SK-N-SH treated with all-trans-retinoic acid at 6 μM for 48 hours (cell line): ENCODE measurements around the gene AKT3.

Experiments used
- ATAC-seq: fragments of 200-7000 bp; cut with Tn5 transposase; 3 replicates; pipeline ENCODE4 v1.9.1; 2020; ENCODE audit warnings: mild to moderate bottlenecking, moderate library complexity
- ARNTL ChIP-seq: fragments of 450-650 bp; formaldehyde crosslinking; IDR thresholded peaks from 2 replicates; pipeline ENCODE4 v1.5.0; 2020; ENCODE audit warnings: low read depth, mild to moderate bottlenecking, moderate library complexity, borderline replicate concordance
- BACH2 ChIP-seq: fragments of 250-450 bp; sonication (Bioruptor Pico); IDR thresholded peaks from 2 replicates; pipeline ENCODE4 v1.9.0; 2021; ENCODE audit warnings: mild to moderate bottlenecking, borderline replicate concordance
- ESRRG ChIP-seq: fragments of 250-450 bp; sonication (Bioruptor Pico); IDR thresholded peaks from 2 replicates; pipeline ENCODE4 v1.6.1; 2021; ENCODE audit warnings: mild to moderate bottlenecking
- GLIS3 ChIP-seq: fragments of 250-450 bp; sonication (Bioruptor Pico); IDR thresholded peaks from 2 replicates; pipeline ENCODE4 v1.5.0; 2020; ENCODE audit warnings: mild to moderate bottlenecking, moderate library complexity
- ISL1 ChIP-seq: fragments of 250-450 bp; sonication (Bioruptor Pico); IDR thresholded peaks from 2 replicates; pipeline ENCODE4 v2.1.2; 2022; ENCODE audit warnings: mild to moderate bottlenecking, moderate library complexity
- OSR1 ChIP-seq: fragments of 250-450 bp; sonication (Bioruptor Pico); IDR thresholded peaks from 2 replicates; pipeline ENCODE4 v1.8.0; 2022; ENCODE audit warnings: moderate library complexity, mild to moderate bottlenecking, inconsistent platforms
- POU6F1 ChIP-seq: fragments of 250-450 bp; sonication (Bioruptor Pico); IDR thresholded peaks from 2 replicates; pipeline ENCODE4 v1.8.0; 2021; ENCODE audit warnings: low read depth, mild to moderate bottlenecking, moderate library complexity, borderline replicate concordance
- PPARA ChIP-seq: fragments of 250-450 bp; sonication (Bioruptor Pico); IDR thresholded peaks from 2 replicates; pipeline ENCODE4 v1.5.0; 2020; ENCODE audit warnings: mild to moderate bottlenecking, borderline replicate concordance
- RARB ChIP-seq: fragments of 250-450 bp; sonication (Bioruptor Pico); IDR thresholded peaks from 2 replicates; pipeline ENCODE4 v1.8.0; 2021; ENCODE audit warnings: mild to moderate bottlenecking, moderate library complexity
- SNAI2 ChIP-seq: fragments of 250-450 bp; sonication (Bioruptor Pico); IDR thresholded peaks from 2 replicates; pipeline ENCODE4 v1.5.0; 2020; ENCODE audit warnings: mild to moderate bottlenecking, moderate library complexity
- TCF4 ChIP-seq: fragments of 250-450 bp; sonication (Bioruptor Pico); IDR thresholded peaks from 2 replicates; pipeline ENCODE4 v1.8.0; 2021; ENCODE audit warnings: mild to moderate bottlenecking, moderate library complexity, borderline replicate concordance
- TOX ChIP-seq: fragments of 250-450 bp; sonication (Bioruptor Pico); IDR thresholded peaks from 2 replicates; pipeline ENCODE4 v1.8.0; 2021; ENCODE audit warnings: mild to moderate bottlenecking, moderate library complexity, borderline replicate concordance
- ZC3H10 ChIP-seq: fragments of 250-450 bp; sonication (Bioruptor Pico); IDR thresholded peaks from 2 replicates; pipeline ENCODE4 v1.5.1; 2021; ENCODE audit warnings: mild to moderate bottlenecking, moderate library complexity
- ZFP3 ChIP-seq: fragments of 250-450 bp; sonication (Bioruptor Pico); IDR thresholded peaks from 2 replicates; pipeline ENCODE4 v1.5.0; 2020; ENCODE audit warnings: mild to moderate bottlenecking, moderate library complexity
- ZFP30 ChIP-seq: fragments of 450-650 bp; formaldehyde crosslinking; IDR thresholded peaks from 2 replicates; pipeline ENCODE4 v1.5.0; 2022; ENCODE audit warnings: mild to moderate bottlenecking, moderate library complexity
- ZNF565 ChIP-seq: fragments of 450-650 bp; formaldehyde crosslinking; conservative IDR thresholded peaks from 2 replicates; pipeline ENCODE4 v1.5.0; 2020; ENCODE audit warnings: low read depth, mild to moderate bottlenecking, moderate library complexity
- ZNF70 ChIP-seq: fragments of 450-650 bp; formaldehyde crosslinking; IDR thresholded peaks from 2 replicates; pipeline ENCODE4 v1.5.0; 2020; ENCODE audit warnings: mild to moderate bottlenecking, moderate library complexity
- ZNF8 ChIP-seq: fragments of 450-650 bp; formaldehyde crosslinking; IDR thresholded peaks from 2 replicates; pipeline ENCODE4 v1.5.0; 2020; ENCODE audit warnings: mild to moderate bottlenecking, moderate library complexity
- TF ChIP-seq, protein P1 (sequence below): fragments of 250-450 bp; sonication (Bioruptor Pico); IDR thresholded peaks from 2 replicates; pipeline ENCODE4 v1.8.0; 2020; ENCODE audit warnings: mild to moderate bottlenecking, moderate library complexity, borderline replicate concordance
- TF ChIP-seq, protein P2 (sequence below): fragments of 250-450 bp; sonication (Bioruptor Pico); IDR thresholded peaks from 2 replicates; pipeline ENCODE4 v1.5.1; 2021; ENCODE audit warnings: mild to moderate bottlenecking, moderate library complexity
- TF ChIP-seq, protein P3 (sequence below): fragments of 250-450 bp; sonication (Bioruptor Pico); IDR thresholded peaks from 2 replicates; pipeline ENCODE4 v1.5.1; 2020; ENCODE audit warnings: low read depth, mild to moderate bottlenecking, moderate library complexity
- TF ChIP-seq, protein P4 (sequence below): fragments of 250-450 bp; sonication (Bioruptor Pico); IDR thresholded peaks from 2 replicates; pipeline ENCODE4 v1.5.0; 2020; ENCODE audit warnings: mild to moderate bottlenecking, moderate library complexity

Gene AKT3

DNA sequence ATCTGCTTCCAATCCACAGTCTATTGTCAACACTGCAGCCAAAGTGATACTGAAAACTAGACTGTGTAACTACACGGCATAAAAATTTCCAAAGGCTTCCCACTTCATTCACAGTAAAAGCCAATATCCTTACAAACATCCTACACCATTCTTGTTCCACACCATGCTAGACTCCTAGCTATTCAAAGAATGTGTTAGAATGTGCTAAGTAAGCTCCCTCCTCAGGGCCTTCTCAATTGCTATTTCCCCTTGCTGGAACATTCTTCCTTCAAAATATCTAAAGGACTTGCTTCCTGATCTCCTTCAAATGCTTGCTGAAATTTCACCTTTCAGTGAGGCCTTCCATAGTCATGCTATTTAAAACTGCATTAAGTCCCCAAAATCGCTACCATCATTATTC lies 228.1 kb downstream of the AKT3 start:
- TF ChIP-seq OSR1 (CRISPR knock-in tag) (no peak), TOX (CRISPR knock-in tag) (no peak), POU6F1 (CRISPR knock-in tag) (no peak), GLIS3 (CRISPR knock-in tag) (no peak)
- no peak for ATAC-seq

GRCh38 chr1:243620096-243620495 lies 229.9 kb downstream of the AKT3 start:
- no peak for TF ChIP-seq RARB
- TF ChIP-seq ZNF8 (CRISPR knock-in tag), result no peak
- TF ChIP-seq POU6F1 (CRISPR knock-in tag), result no peak
- TF ChIP-seq PPARA (CRISPR knock-in tag), result no peak
- TF ChIP-seq TOX (CRISPR knock-in tag), result no peak
- TF ChIP-seq, protein P1, sequence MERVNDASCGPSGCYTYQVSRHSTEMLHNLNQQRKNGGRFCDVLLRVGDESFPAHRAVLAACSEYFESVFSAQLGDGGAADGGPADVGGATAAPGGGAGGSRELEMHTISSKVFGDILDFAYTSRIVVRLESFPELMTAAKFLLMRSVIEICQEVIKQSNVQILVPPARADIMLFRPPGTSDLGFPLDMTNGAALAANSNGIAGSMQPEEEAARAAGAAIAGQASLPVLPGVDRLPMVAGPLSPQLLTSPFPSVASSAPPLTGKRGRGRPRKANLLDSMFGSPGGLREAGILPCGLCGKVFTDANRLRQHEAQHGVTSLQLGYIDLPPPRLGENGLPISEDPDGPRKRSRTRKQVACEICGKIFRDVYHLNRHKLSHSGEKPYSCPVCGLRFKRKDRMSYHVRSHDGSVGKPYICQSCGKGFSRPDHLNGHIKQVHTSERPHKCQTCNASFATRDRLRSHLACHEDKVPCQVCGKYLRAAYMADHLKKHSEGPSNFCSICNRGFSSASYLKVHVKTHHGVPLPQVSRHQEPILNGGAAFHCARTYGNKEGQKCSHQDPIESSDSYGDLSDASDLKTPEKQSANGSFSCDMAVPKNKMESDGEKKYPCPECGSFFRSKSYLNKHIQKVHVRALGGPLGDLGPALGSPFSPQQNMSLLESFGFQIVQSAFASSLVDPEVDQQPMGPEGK (CRISPR knock-in tag), result no peak
- TF ChIP-seq BACH2 (CRISPR knock-in tag), result no peak
- TF ChIP-seq, protein P2, sequence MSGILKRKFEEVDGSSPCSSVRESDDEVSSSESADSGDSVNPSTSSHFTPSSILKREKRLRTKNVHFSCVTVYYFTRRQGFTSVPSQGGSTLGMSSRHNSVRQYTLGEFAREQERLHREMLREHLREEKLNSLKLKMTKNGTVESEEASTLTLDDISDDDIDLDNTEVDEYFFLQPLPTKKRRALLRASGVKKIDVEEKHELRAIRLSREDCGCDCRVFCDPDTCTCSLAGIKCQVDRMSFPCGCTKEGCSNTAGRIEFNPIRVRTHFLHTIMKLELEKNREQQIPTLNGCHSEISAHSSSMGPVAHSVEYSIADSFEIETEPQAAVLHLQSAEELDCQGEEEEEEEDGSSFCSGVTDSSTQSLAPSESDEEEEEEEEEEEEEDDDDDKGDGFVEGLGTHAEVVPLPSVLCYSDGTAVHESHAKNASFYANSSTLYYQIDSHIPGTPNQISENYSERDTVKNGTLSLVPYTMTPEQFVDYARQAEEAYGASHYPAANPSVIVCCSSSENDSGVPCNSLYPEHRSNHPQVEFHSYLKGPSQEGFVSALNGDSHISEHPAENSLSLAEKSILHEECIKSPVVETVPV (CRISPR knock-in tag), result no peak
- TF ChIP-seq ESRRG (CRISPR knock-in tag), result no peak
- no peak for TF ChIP-seq ZNF70
- TF ChIP-seq ZNF565 (CRISPR knock-in tag), result no peak
- no peak for TF ChIP-seq ARNTL (CRISPR knock-in tag)
- TF ChIP-seq SNAI2 (CRISPR knock-in tag), result no peak
- no peak for TF ChIP-seq ZFP3 (CRISPR knock-in tag)
- no peak for TF ChIP-seq ZFP30 (CRISPR knock-in tag)
- no peak for TF ChIP-seq OSR1 (CRISPR knock-in tag)
- TF ChIP-seq ISL1, result no peak
- TF ChIP-seq TCF4 (CRISPR knock-in tag), result no peak
- ATAC-seq, result no peak

GRCh38 chr1:243609698-243610097 lies 240.3 kb downstream of the AKT3 start:
- ATAC-seq, result no peak

DNA sequence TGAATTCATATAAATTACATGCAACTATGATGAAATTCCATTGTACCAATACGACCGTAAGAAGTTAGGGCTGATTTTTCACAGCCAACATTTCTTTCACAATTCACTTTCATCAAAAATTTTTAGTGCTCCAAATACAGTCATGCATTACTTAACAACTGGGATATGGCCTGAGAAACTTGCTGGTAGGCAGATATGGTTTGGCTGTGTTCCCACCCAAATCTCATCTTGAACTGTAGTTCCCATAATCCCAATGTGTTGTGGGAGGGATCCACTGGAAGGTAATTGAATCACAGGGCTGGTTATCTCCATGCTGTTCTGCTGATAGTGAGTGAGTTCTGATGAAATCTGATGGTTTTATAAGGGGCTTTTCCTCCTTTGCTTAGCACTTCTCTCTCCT lies 244.4 kb downstream of the AKT3 start:
- ATAC-seq, result no peak
- TF ChIP-seq ZNF70 (no peak), SNAI2 (CRISPR knock-in tag) (no peak), ARNTL (CRISPR knock-in tag) (no peak), GLIS3 (CRISPR knock-in tag) (no peak), OSR1 (CRISPR knock-in tag) (no peak), ESRRG (CRISPR knock-in tag) (no peak)
- TF ChIP-seq, protein P3, sequence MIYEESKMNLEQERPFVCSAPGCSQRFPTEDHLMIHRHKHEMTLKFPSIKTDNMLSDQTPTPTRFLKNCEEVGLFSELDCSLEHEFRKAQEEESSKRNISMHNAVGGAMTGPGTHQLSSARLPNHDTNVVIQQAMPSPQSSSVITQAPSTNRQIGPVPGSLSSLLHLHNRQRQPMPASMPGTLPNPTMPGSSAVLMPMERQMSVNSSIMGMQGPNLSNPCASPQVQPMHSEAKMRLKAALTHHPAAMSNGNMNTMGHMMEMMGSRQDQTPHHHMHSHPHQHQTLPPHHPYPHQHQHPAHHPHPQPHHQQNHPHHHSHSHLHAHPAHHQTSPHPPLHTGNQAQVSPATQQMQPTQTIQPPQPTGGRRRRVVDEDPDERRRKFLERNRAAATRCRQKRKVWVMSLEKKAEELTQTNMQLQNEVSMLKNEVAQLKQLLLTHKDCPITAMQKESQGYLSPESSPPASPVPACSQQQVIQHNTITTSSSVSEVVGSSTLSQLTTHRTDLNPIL (CRISPR knock-in tag), result no peak
- TF ChIP-seq, protein P1 (CRISPR knock-in tag), result no peak
- TF ChIP-seq, protein P4, sequence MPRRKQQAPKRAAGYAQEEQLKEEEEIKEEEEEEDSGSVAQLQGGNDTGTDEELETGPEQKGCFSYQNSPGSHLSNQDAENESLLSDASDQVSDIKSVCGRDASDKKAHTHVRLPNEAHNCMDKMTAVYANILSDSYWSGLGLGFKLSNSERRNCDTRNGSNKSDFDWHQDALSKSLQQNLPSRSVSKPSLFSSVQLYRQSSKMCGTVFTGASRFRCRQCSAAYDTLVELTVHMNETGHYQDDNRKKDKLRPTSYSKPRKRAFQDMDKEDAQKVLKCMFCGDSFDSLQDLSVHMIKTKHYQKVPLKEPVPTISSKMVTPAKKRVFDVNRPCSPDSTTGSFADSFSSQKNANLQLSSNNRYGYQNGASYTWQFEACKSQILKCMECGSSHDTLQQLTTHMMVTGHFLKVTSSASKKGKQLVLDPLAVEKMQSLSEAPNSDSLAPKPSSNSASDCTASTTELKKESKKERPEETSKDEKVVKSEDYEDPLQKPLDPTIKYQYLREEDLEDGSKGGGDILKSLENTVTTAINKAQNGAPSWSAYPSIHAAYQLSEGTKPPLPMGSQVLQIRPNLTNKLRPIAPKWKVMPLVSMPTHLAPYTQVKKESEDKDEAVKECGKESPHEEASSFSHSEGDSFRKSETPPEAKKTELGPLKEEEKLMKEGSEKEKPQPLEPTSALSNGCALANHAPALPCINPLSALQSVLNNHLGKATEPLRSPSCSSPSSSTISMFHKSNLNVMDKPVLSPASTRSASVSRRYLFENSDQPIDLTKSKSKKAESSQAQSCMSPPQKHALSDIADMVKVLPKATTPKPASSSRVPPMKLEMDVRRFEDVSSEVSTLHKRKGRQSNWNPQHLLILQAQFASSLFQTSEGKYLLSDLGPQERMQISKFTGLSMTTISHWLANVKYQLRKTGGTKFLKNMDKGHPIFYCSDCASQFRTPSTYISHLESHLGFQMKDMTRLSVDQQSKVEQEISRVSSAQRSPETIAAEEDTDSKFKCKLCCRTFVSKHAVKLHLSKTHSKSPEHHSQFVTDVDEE (CRISPR knock-in tag), result no peak
- TF ChIP-seq, protein P2 (CRISPR knock-in tag), result no peak

More at GRCh38 chr1:243609698-243610097, 240.3 kb downstream of the AKT3 start:
- TF ChIP-seq BACH2 (CRISPR knock-in tag), result no peak
- TF ChIP-seq ZC3H10 (CRISPR knock-in tag), result no peak
- TF ChIP-seq OSR1 (CRISPR knock-in tag), result no peak
- TF ChIP-seq ZFP3 (CRISPR knock-in tag), result no peak
- no peak for TF ChIP-seq ISL1
- TF ChIP-seq ZNF8 (CRISPR knock-in tag), result no peak
- TF ChIP-seq, all 23 proteins: peak for 0
